ENCODE measurements around the gene TTF2.

Gene TTF2

GRCh38 chr1:117032266-117032665, 27.9 kb upstream of the TTF2 start:
- Histone ChIP-seq H3K36me3 (ENCODE audit: insufficient read depth, low read length) (no peaks in the 10 kb centered on the region), H3K4me3 (ENCODE audit: low read length) (no peak overlapping the region), H2AFZ (ENCODE audit: low read depth, low read length) (no peak overlapping the region), H3K4me1 (ENCODE audit: insufficient read depth, low read length) (peaks cover 7% of the 10 kb centered on the region), H3K9me3 (ENCODE audit: low read length) (no peaks in the 10 kb centered on the region), H3K27me3 (ENCODE audit: insufficient read depth, low read length) (no peaks in the 10 kb centered on the region)

DNA sequence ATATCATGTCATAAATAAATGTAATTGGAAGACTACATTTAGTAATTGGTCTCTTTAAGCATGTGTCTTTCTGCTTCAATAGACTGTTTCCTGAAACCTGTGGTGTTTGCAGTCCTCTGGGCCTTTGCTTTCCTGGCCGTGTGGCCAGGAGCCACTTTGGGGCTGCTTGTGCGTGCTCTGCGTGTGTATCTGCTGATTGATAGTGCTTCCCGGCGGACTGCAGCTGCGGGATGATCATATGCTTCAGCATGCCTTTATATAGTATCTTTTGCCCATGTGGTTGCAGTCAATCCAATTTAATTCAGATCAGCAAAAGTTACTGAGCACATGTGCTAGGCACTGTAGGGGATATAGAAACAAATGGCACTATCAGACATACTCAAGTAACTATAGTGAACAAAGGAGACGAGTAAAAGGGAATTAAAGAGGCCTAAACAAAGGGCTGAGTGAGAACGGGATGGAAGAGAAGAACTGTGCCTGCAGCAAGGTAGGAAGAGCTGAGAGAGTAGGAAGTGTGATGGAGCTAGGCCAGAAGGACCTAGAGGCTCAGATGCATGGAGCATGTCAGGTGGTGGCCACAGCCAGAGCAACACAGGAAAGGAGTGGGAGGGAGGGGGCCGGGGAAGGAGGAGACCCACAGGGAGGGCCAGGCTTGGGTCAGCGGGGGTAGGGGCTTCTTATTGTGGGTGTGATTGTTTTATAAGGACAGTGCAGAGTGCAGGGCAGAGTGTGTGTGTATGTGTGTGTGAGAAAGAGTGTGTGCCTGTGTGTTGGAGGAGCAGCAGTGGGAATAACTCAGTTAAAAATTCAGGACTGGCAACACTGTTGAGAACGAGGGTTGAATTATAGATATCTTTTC, 27.2 kb upstream of the TTF2 start:
- no peak overlapping the region for H2AFZ ChIP-seq (ENCODE audit: low read depth, low read length)
- H3K4me1 ChIP-seq (ENCODE audit: insufficient read depth, low read length) = peaks cover 7% of the 10 kb centered on the region
- H3K27me3 ChIP-seq (ENCODE audit: insufficient read depth, low read length) = no peaks in the 10 kb centered on the region
- no peaks in the 10 kb centered on the region for H3K9me3 ChIP-seq (ENCODE audit: low read length)
- H3K36me3 ChIP-seq (ENCODE audit: insufficient read depth, low read length) = no peaks in the 10 kb centered on the region
- H3K4me3 ChIP-seq (ENCODE audit: low read length) = no peak overlapping the region

DNA sequence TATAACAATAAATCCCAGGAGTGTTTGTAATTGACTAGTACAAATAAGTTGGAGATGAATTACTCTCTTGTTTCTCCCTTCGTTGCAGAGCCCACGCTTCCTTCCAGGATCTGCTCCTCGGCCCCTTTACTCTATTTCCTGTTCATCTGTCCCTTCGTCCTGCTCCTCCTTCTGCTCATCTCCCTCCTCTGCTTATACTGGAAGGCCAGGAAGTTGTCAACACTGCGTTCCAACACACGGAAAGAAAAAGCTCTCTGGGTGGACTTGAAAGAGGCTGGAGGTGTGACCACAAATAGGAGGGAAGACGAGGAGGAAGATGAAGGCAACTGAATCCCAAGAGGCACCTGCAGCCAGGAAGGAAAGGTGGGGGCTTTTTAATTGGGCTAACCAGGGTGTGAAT, 26.4 kb upstream of the TTF2 start:
- Histone ChIP-seq H2AFZ (ENCODE audit: low read depth, low read length) (no peak overlapping the region), H3K4me3 (ENCODE audit: low read length) (no peak overlapping the region), H3K27me3 (ENCODE audit: insufficient read depth, low read length) (no peaks in the 10 kb centered on the region), H3K9me3 (ENCODE audit: low read length) (no peaks in the 10 kb centered on the region), H3K36me3 (ENCODE audit: insufficient read depth, low read length) (no peaks in the 10 kb centered on the region), H3K4me1 (ENCODE audit: insufficient read depth, low read length) (peaks cover 7% of the 10 kb centered on the region)

- no peak overlapping the region for H2AFZ ChIP-seq (ENCODE audit: low read depth, low read length)
- H3K27me3 ChIP-seq (ENCODE audit: insufficient read depth, low read length) = no peaks in the 10 kb centered on the region
- no peaks in the 10 kb centered on the region for H3K9me3 ChIP-seq (ENCODE audit: low read length)
Measured at GRCh38 chr1:117034791-117035290, 25.3 kb upstream of the TTF2 start.

GRCh38 chr1:117036018-117036461, 24.1 kb upstream of the TTF2 start:
- H3K36me3 ChIP-seq (ENCODE audit: insufficient read depth, low read length) = no peaks in the 10 kb centered on the region
- peaks cover 7% of the 10 kb centered on the region for H3K4me1 ChIP-seq (ENCODE audit: insufficient read depth, low read length)
- no peaks in the 10 kb centered on the region for H3K9me3 ChIP-seq (ENCODE audit: low read length)
- H3K4me3 ChIP-seq (ENCODE audit: low read length) = no peak overlapping the region
- no peaks in the 10 kb centered on the region for H3K27me3 ChIP-seq (ENCODE audit: insufficient read depth, low read length)
- no peak overlapping the region for H2AFZ ChIP-seq (ENCODE audit: low read depth, low read length)

More at GRCh38 chr1:117034791-117035290, 25.3 kb upstream of the TTF2 start:
- no peak overlapping the region for H3K4me3 ChIP-seq (ENCODE audit: low read length)
- H3K36me3 ChIP-seq (ENCODE audit: insufficient read depth, low read length) = no peaks in the 10 kb centered on the region
- H3K4me1 ChIP-seq (ENCODE audit: insufficient read depth, low read length) = peaks cover 7% of the 10 kb centered on the region

- H3K27me3 ChIP-seq (ENCODE audit: insufficient read depth, low read length) = no peaks in the 10 kb centered on the region
- no peaks in the 10 kb centered on the region for H3K9me3 ChIP-seq (ENCODE audit: low read length)
- peaks cover 7% of the 10 kb centered on the region for H3K4me1 ChIP-seq (ENCODE audit: insufficient read depth, low read length)
- no peak overlapping the region for H3K4me3 ChIP-seq (ENCODE audit: low read length)
- no peaks in the 10 kb centered on the region for H3K36me3 ChIP-seq (ENCODE audit: insufficient read depth, low read length)
- H2AFZ ChIP-seq (ENCODE audit: low read depth, low read length) = no peak overlapping the region
Measured at GRCh38 chr1:117037802-117038201, 22.3 kb upstream of the TTF2 start.

GRCh38 chr1:117038236-117038635, 21.9 kb upstream of the TTF2 start:
- Histone ChIP-seq H3K36me3 (ENCODE audit: insufficient read depth, low read length) (no peaks in the 10 kb centered on the region), H3K27me3 (ENCODE audit: insufficient read depth, low read length) (no peaks in the 10 kb centered on the region), H3K9me3 (ENCODE audit: low read length) (no peaks in the 10 kb centered on the region), H2AFZ (ENCODE audit: low read depth, low read length) (no peak overlapping the region), H3K4me3 (ENCODE audit: low read length) (no peak overlapping the region), H3K4me1 (ENCODE audit: insufficient read depth, low read length) (peaks cover 3% of the 10 kb centered on the region)

GRCh38 chr1:117044217-117044616, 15.9 kb upstream of the TTF2 start:
- Histone ChIP-seq H3K27me3 (ENCODE audit: insufficient read depth, low read length) (no peaks in the 10 kb centered on the region), H2AFZ (ENCODE audit: low read depth, low read length) (no peak overlapping the region), H3K4me1 (ENCODE audit: insufficient read depth, low read length) (no peaks in the 10 kb centered on the region), H3K36me3 (ENCODE audit: insufficient read depth, low read length) (no peaks in the 10 kb centered on the region), H3K4me3 (ENCODE audit: low read length) (no peak overlapping the region), H3K9me3 (ENCODE audit: low read length) (no peaks in the 10 kb centered on the region)

DNA sequence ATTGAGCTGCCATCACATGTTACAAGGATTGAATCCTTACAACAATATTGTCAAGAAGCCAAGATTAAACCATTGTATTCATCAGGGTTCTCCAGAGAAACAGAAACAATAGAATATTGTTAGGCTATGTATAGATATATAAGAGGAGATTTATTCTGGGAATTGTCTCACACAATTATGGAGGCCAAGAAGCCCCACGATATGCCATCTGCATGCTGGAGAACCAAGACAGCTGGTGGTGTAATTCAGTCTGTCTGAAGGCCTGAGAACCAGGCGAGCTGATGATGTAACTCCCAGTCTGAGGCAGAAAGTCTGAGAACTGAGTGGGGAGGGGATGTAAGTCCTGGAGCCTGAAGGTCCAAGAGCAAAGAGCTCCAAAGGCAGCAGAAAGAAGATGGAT, 14.5 kb upstream of the TTF2 start:
- no peaks in the 10 kb centered on the region for H3K4me1 ChIP-seq (ENCODE audit: insufficient read depth, low read length)
- no peak overlapping the region for H2AFZ ChIP-seq (ENCODE audit: low read depth, low read length)
- H3K27me3 ChIP-seq (ENCODE audit: insufficient read depth, low read length) = no peaks in the 10 kb centered on the region
- no peaks in the 10 kb centered on the region for H3K36me3 ChIP-seq (ENCODE audit: insufficient read depth, low read length)
- H3K4me3 ChIP-seq (ENCODE audit: low read length) = no peak overlapping the region
- H3K9me3 ChIP-seq (ENCODE audit: low read length) = no peaks in the 10 kb centered on the region

DNA sequence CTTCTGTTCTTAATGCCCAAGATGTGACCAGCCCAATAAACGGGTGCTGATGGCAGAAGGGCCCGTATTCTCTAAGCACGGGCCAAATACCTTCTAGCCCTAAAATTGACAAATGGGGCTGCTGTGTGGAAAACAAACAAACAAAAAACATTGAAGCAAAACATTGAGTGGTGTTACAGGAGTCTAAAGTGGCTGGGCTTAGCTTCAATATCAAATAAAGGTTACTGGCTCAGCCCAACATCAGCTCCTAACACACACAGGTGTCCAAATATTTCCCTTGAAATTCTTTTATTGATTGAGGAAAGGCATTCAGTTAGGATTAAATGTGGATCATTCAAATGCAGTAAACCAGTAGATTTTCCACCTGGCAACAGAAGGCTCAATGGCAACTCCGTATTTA, 13.3 kb upstream of the TTF2 start:
- H3K36me3 ChIP-seq (ENCODE audit: insufficient read depth, low read length) = no peaks in the 10 kb centered on the region
- H2AFZ ChIP-seq (ENCODE audit: low read depth, low read length) = no peak overlapping the region
- no peaks in the 10 kb centered on the region for H3K4me1 ChIP-seq (ENCODE audit: insufficient read depth, low read length)
- no peaks in the 10 kb centered on the region for H3K27me3 ChIP-seq (ENCODE audit: insufficient read depth, low read length)
- H3K9me3 ChIP-seq (ENCODE audit: low read length) = no peaks in the 10 kb centered on the region
- H3K4me3 ChIP-seq (ENCODE audit: low read length) = no peak overlapping the region

DNA sequence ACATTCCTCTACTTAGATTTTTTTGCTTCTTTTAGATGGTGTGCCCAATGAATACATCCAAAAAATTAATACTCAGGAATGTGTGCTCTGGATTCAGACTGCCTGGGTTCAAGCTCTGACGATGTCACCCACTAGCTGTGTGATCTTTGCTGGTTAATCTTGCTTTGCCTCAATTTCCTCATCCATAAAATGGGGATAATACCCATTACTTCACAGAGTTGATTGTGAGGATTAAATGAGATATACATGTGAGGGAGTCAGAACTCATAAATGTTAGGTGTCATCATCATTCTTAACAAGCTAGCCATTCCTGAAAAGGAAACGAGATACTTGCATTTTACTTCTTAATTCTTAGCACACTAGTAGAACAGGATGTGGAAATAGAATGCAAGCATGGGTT, 12.9 kb upstream of the TTF2 start:
- Histone ChIP-seq H2AFZ (ENCODE audit: low read depth, low read length) (no peak overlapping the region), H3K9me3 (ENCODE audit: low read length) (no peaks in the 10 kb centered on the region), H3K4me3 (ENCODE audit: low read length) (no peak overlapping the region), H3K36me3 (ENCODE audit: insufficient read depth, low read length) (no peaks in the 10 kb centered on the region), H3K4me1 (ENCODE audit: insufficient read depth, low read length) (no peaks in the 10 kb centered on the region), H3K27me3 (ENCODE audit: insufficient read depth, low read length) (no peaks in the 10 kb centered on the region)

DNA sequence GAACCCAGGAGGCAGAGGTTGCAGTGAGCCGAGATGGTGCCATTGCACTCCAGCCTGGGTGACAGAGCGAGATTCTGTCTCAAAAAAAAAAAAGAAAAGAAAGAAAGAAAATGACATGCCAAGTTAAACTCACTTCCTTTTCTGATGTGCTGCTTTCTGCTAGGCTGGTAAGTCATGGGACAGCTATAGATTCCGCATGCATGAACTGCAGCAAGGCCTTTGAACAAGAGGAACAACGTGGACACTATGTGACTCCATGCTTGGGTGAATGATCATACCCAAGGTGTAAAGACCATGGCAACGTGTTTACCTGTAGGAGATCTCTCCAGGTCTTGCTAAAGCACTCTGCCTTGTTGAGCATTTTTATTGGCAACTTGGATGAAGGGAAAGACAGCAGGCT, 10.3 kb upstream of the TTF2 start:
- Histone ChIP-seq H3K4me1 (ENCODE audit: insufficient read depth, low read length) (no peaks in the 10 kb centered on the region), H3K27me3 (ENCODE audit: insufficient read depth, low read length) (no peaks in the 10 kb centered on the region), H3K36me3 (ENCODE audit: insufficient read depth, low read length) (no peaks in the 10 kb centered on the region), H2AFZ (ENCODE audit: low read depth, low read length) (no peak overlapping the region), H3K9me3 (ENCODE audit: low read length) (no peaks in the 10 kb centered on the region), H3K4me3 (ENCODE audit: low read length) (no peak overlapping the region)

GRCh38 chr1:117051224-117052064, 8.7 kb upstream of the TTF2 start:
- Histone ChIP-seq H3K9me3 (ENCODE audit: low read length) (no peaks in the 10 kb centered on the region), H3K36me3 (ENCODE audit: insufficient read depth, low read length) (no peaks in the 10 kb centered on the region), H2AFZ (ENCODE audit: low read depth, low read length) (no peak overlapping the region), H3K27me3 (ENCODE audit: insufficient read depth, low read length) (no peaks in the 10 kb centered on the region), H3K4me1 (ENCODE audit: insufficient read depth, low read length) (no peaks in the 10 kb centered on the region), H3K4me3 (ENCODE audit: low read length) (no peak overlapping the region)
